ENCODE results near the gene RBM22.

Gene RBM22

GRCh38 chr5:150651924-150652671 is 48.8 kb downstream of the RBM22 start:
- no peak for DNase-seq

GRCh38 chr5:150651382-150651781 is 49.5 kb downstream of the RBM22 start:
- no peak for DNase-seq

DNA sequence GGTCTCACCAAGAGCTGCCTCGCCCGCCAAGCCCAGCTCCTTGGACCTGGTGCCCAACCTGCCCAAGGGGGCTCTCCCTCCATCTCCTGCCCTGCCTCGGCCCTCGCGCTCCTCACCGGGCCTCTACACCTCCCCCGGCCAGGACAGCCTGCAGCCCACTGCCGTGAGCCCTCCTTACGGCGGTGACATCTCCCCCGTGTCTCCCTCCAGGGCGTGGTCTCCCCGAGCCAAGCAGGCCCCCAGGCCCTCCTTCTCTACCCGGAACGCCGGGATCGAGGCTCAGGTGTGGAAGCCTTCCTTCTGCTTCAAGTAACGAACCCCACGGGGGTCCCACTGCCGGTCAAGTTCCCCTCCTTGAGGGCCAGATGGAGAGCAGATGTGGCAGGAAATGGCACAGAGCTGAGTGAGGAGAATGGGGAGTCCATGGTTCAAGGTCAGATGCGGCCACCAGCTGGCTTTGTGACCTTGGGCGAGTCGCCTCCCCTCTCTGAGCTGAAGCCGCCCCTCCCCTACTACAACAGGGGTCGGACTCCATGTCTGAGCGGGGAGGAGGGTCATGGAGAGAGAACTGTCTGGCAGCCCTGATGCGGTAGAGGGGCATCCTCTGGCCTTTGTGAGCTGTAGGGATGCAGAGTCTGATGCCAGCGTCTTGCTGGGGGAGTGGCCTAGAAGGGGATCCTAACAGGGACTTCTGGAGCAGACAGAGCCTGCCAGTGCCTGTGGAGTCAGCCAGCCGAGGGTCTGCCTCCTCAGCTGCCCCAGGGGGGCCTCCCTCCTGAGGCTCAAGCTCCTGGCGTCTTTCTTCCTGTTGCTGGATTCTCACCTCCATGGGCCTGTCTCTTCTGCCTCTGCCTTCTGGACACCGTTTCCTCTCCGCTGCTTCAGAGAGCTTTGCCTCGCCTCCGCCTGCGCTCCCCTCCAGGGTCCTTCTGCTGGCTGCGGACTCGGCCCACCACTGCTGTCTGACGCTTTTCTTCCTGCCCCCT is 50.5 kb downstream of the RBM22 start:
- DNase-seq, result no peak

GRCh38 chr5:150649108-150650020 is 51.5 kb downstream of the RBM22 start:
- DNase-seq, result no peak

- no peak for DNase-seq
These were observed 52.4 kb downstream of the RBM22 start for GRCh38 chr5:150648294-150649107.

GRCh38 chr5:150647275-150648251 is 53.3 kb downstream of the RBM22 start:
- DNase-seq, result no peak

DNA sequence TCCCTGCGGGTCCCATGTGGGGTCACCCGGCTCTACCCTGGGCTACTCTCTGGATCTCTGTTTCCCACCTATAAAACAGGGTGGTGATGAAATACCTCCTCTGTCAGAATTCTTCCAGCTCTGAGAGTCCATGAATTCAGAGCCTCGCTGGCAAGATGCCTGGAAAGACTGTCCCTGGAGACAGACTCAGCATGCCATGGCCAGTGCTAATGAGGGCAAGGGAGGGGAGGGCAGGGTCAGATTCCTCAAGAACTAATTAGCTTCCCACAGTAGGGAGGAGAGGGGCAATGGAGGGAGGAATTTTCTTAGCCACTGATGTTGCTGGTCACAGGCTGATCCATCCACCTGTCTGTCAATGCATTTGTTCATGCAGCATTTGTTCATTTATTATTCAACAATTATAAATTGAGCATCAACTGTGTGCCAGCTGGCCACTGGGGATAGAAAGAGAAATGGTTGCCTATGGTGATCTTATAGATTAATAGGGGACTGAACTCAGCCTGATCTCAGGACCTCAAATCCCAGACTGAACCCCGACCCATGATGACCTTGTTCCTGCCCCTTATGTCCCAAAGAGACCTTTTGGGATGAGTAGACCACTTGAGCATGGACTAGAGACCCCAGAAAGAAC is 55.7 kb downstream of the RBM22 start:
- DNase-seq, result no peak

- DNase-seq, result no peak
These were observed 56.3 kb downstream of the RBM22 start for GRCh38 chr5:150644514-150644913.

- no peak for DNase-seq
These were observed 56.8 kb downstream of the RBM22 start for GRCh38 chr5:150644058-150644457.

DNA sequence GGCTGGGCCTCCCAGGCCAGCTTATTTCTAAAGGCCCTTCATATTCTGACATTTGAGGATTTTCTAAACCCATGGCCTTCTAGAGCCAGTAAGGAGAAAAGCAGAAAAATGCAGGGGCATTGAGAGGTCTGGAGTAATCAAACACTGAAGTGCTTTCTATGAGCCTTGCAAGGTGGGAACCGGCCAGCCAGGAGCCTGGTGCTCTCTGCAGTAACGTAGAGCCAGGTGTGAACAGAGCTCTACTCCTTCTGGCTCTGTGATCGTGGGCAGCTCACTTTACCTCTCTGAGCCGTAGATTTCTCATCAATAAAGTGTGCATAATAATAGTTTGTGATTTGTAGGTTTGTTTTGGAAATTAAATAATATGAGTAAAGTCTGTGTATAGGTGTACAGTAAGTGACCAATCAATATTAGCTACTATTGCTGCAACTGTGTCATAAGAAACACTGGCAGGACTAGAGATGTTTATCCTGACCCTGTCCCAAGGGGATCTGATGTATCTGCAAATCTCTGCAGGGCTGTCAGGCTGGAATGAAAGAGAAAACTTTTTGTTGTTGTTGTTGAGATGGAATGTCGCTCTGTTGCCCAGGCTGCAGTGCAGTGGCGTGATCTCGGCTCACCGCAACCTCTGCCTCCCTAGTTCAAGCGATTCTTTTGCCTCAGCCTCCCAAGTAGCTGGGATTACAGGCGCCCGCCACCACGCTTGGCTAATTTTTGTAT is 57.7 kb downstream of the RBM22 start:
- DNase-seq, result no peak

GRCh38 chr5:150642567-150642927 is 58.3 kb downstream of the RBM22 start:
- no peak for DNase-seq

GRCh38 chr5:150641824-150642566 is 58.9 kb downstream of the RBM22 start:
- DNase-seq, result no peak

GRCh38 chr5:150641006-150641570 is 59.8 kb downstream of the RBM22 start:
- DNase-seq, result no peak
